Left renal cortex interstitium (tissue), 4 donors: ENCODE measurements around the gene IKZF1. TPM values are rescaled to one million over a fixed set of nuclear protein-coding genes. Genes with fewer than 3 reads are reported as not detected.
A peak's percentile ranks its signal among the peaks of the same experiment; 100 is the strongest.

Experiments
- DNase-seq, 4 donors: peaks; one replicate each; pipeline ENCODE4 v3.0.0-alpha.2; 2013; ENCODE audit warnings: low read depth in 4 of 4, low spot score in 2 of 4, missing footprints in 1 of 4
- polyA plus RNA-seq, 4 donors: library from polyadenylated mRNA; unstranded; fragments of 120-200 nt; gene quantifications; one replicate each; pipeline ENCODE4 v1.2.1, GENCODE V29; 2013; ENCODE audit not compliant: insufficient read length in 4 of 4

IKZF1 gene
- polyA plus RNA-seq, 4 donors, result 1.3 to 2.5 (median 1.5) TPM

DNA sequence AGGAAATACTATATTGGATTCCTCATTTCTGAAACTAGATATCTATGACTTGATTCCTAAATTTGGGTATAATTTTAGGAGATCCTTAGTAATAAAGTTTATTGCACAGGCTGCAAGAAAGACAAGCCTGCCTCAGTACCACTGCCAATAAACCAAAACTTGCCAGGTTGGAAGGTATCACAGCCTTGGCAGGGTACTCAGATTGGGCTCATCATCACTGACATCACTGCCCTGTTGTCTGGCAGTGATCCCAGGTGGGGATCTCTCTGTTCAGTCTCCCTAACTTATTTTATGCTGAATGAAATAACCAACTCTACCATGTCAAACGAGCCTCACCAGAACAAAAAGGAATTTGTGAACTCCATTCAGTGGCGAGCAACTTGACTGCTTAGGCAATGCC, 126.8 kb downstream of the IKZF1 start:
- no peak for DNase-seq

DNA sequence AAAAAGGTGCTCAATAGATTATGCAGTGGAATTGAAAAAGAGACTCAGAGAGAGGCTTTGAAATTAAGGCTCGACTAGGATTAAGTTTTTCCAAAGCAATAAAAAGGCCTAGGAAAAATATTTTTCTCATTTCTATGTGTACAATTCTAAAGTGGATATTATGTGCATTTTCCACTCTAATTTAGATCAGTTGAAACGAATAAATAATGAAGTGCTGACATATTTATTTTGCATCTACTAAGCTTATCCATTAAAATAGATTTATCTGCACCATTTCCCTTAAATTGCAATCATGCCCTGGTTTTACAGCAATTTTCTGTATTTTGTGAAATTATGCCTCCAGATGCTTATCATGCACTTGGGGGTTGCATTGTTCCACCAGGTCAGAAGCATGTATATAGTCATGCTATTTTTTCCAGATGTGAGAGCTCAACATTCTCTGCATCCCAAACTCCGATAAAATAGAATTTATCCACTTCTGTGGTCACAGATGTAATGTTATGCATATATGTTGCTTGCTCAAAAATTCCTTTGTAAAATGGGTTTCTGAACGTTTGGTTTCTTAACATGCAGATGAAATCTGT, 127.3 kb downstream of the IKZF1 start:
- DNase-seq, result no peak

DNA sequence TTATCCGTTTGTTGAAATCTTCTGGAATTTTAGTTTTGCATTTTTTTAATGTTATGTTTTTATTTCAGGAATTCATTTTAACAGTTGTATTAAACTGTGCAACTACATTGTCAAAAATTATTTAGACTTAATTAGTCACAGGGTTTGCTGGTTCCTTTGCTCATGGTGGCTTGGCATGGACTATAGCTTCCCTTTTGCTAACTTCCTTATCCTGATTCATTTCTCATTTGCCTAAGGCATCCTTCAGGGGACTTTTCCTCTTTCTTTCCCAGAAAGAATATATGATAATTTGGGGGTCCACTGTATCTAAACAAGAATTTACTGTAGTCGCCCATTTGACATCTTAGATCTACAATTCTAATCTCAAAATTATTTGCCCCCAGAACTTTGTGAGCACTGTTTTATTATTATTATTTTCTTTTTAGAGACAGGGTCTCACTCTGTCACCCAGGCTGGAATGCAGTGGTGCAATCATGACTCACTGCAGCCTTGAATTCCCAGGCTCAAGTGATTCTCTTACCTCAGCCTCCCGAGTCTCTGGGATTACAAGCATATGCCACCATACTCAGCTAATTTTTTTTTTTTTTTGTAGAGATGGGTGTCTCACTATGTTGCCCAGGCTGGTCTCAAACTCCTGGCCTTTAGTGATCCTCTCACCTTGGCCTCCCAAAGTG, 131.8 kb downstream of the IKZF1 start:
- no peak for DNase-seq

- no peak for DNase-seq
Observed at GRCh38 chr7:50446542-50446960, 142.0 kb downstream of the IKZF1 start.

DNA sequence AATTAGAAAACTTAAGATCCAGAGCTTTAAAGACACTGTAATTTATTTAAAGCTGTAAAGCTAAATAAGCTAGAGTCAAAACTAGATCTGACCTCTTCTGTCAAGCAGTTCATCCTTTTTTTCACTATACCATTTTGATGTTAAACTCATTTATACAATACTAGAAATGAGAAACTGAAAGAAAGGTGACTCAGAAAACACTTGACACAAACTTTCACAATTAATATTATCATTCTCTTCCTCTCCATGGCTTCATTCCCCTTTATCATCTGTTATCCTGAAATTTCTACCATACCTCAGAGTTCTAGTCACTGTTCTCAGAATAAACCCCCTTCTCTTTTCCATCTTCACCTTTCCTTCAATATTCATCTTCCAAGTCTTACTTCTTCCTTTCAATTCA, 144.3 kb downstream of the IKZF1 start:
- no peak for DNase-seq

GRCh38 chr7:50449501-50449880, 145.0 kb downstream of the IKZF1 start:
- no peak for DNase-seq

GRCh38 chr7:50449881-50450589, 145.5 kb downstream of the IKZF1 start, which contains the start of gene FIGNL1:
Gene FIGNL1 (minus strand): TSS chr7:50450350. CDS start chr7:50447287, 3,063 bp downstream.
- DNase-seq, result peak in 1 of 4 donors; percentile 53

DNA sequence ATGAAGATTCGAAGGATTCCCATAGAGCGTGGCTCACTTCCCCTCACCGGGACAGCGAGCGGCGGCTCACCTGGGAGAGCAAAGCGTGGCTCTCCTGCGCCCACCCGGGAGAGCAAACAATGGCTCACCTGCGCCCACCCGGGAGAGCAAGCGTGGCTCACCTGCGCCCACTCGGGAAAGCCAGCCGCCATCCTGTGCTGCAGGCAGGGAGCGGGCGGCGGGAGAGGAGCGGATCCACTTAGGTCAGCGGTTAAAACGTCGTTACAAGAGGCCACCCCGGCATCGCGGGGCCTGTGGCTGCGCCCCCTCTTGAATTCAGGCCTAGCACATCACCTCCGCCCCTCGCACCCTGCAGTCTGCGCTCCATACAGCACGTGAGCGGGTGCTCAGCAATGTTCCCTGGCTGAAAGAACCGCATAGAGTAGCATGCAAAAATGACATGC, 146.1 kb downstream of the IKZF1 start:
- DNase-seq, result no peak

Other genes with a start within 250 kb of the IKZF1 start
- gene ZPBP, start 211.5 kb upstream of the IKZF1 start, polyA plus RNA-seq, result under 1 TPM; 0.29 to 0.54 (median 0.48) TPM
- 10 to 100 TPM; 24.2 to 36.9 (median 27.5) TPM for gene FIGNL1, start 145.6 kb downstream of the IKZF1 start, polyA plus RNA-seq